Neural progenitor cell (in vitro differentiated cells): ENCODE data around the gene FAM118B. TPM values are rescaled to one million over a fixed set of nuclear protein-coding genes. Genes with fewer than 3 reads are reported as not detected.

Source experiments
- DNase-seq: peaks from one replicate; pipeline ENCODE4 v3.0.0-alpha.2; 2016; ENCODE audit warnings: low spot score
- H2AFZ ChIP-seq: fragments of 200-600 bp; sonication (generic); replicated peaks from 2 replicates; pipeline ENCODE4 v1.6.1; 2016; ENCODE audit warnings: antibody characterized with exemption
- H3F3A ChIP-seq: fragments of 200-600 bp; sonication (generic); 2 replicates; pipeline ENCODE4 v1.6.1; 2016; ENCODE audit warnings: antibody characterized with exemption, low read depth
- H3K27ac ChIP-seq: fragments of 200-600 bp; sonication (generic); 2 replicates; pipeline ENCODE4 v1.5.1; 2016; ENCODE audit warnings: mild to moderate bottlenecking
- H3K27me3 ChIP-seq: fragments of 200-600 bp; sonication (generic); 2 replicates; pipeline ENCODE4 v1.6.1; 2016; ENCODE audit warnings: mild to moderate bottlenecking, moderate library complexity
- H3K36me3 ChIP-seq: fragments of 200-600 bp; sonication (generic); 2 replicates; pipeline ENCODE4 v1.5.1; 2016
- H3K4me1 ChIP-seq: fragments of 200-600 bp; sonication (generic); 2 replicates; pipeline ENCODE4 v1.6.1; 2016; ENCODE audit warnings: mixed run types
- H3K4me2 ChIP-seq: fragments of 200-600 bp; sonication (generic); 2 replicates; pipeline ENCODE4 v1.6.1; 2016
- H3K4me3 ChIP-seq: fragments of 200-600 bp; sonication (generic); 2 replicates; pipeline ENCODE4 v1.5.1; 2016
- H3K79me2 ChIP-seq: fragments of 200-600 bp; sonication (generic); 2 replicates; pipeline ENCODE4 v1.6.1; 2016; ENCODE audit warnings: low read depth
- H3K9ac ChIP-seq: fragments of 200-600 bp; sonication (generic); 2 replicates; pipeline ENCODE4 v1.6.1; 2016
- H3K9me3 ChIP-seq: fragments of 200-600 bp; sonication (generic); 2 replicates; pipeline ENCODE4 v1.5.1; 2016; ENCODE audit warnings: low read depth
- H4K20me1 ChIP-seq: fragments of 200-600 bp; sonication (generic); 2 replicates; pipeline ENCODE4 v1.6.1; 2016; ENCODE audit warnings: low read depth
- H3K27ac Mint-ChIP-seq: 3 replicates; pipeline ENCODE4 v1.8.0; 2021; ENCODE audit warnings: mixed read lengths
- H3K27me3 Mint-ChIP-seq: 2 replicates; pipeline ENCODE4 v1.8.0; 2022; ENCODE audit warnings: low read depth, mild to moderate bottlenecking, inconsistent platforms, moderate library complexity, mixed read lengths; ENCODE audit not compliant: insufficient read depth
- H3K36me3 Mint-ChIP-seq: 3 replicates; pipeline ENCODE4 v1.8.0; 2021; ENCODE audit warnings: mixed read lengths
- H3K4me1 Mint-ChIP-seq: 3 replicates; pipeline ENCODE4 v1.8.0; 2021; ENCODE audit warnings: mixed read lengths
- H3K4me3 Mint-ChIP-seq: 3 replicates; pipeline ENCODE4 v1.8.0; 2021; ENCODE audit warnings: mild to moderate bottlenecking, moderate library complexity, mixed read lengths
- H3K9me3 Mint-ChIP-seq: 3 replicates; pipeline ENCODE4 v1.8.0; 2020; ENCODE audit warnings: mixed read lengths
- EZH2 ChIP-seq: fragments of 200-600 bp; sonication (generic); IDR thresholded peaks from 2 replicates; pipeline ENCODE4 v1.6.1; 2017; ENCODE audit warnings: antibody characterized with exemption, mild to moderate bottlenecking, moderate library complexity
- EZH2phosphoT487 ChIP-seq: fragments of 200-600 bp; sonication (generic); IDR thresholded peaks from 2 replicates; pipeline ENCODE4 v1.6.1; 2017; ENCODE audit warnings: antibody characterized with exemption
- total RNA-seq: library from RNA; depleted of rRNA; stranded (reverse); fragments of >200 nt; gene quantifications from 2 replicates; pipeline ENCODE4 v1.2.3, GENCODE V29; 2015; ENCODE audit warnings: low replicate concordance
- TF ChIP-seq, protein P1 (sequence below): fragments of 200-600 bp; sonication (generic); IDR thresholded peaks from 2 replicates; pipeline ENCODE4 v1.5.1; 2017; ENCODE audit warnings: antibody characterized with exemption, mild to moderate bottlenecking

FAM118B gene
- total RNA-seq, 1 donor from 2014 or later = 43.2 TPM

- no peak overlapping the region for H3K4me2 ChIP-seq
- H3K9me3 ChIP-seq = no peaks in the 10 kb centered on the region
- H3K4me1 ChIP-seq = peaks cover 13% of the 10 kb centered on the region
- Mint-ChIP-seq H3K36me3 (no peaks in the 10 kb centered on the region), H3K27ac (no peak overlapping the region), H3K4me3 (no peak overlapping the region), H3K4me1 (peaks cover 24% of the 10 kb centered on the region), H3K27me3 (peaks cover 2% of the 10 kb centered on the region), H3K9me3 (no peaks in the 10 kb centered on the region)
- peaks cover 93% of the 10 kb centered on the region for H3K79me2 ChIP-seq
- no peak overlapping the region for H2AFZ ChIP-seq
- H4K20me1 ChIP-seq = peaks cover 26% of the 10 kb centered on the region
- TF ChIP-seq EZH2 (no peak), EZH2phosphoT487 (no peak)
- TF ChIP-seq, protein P1, sequence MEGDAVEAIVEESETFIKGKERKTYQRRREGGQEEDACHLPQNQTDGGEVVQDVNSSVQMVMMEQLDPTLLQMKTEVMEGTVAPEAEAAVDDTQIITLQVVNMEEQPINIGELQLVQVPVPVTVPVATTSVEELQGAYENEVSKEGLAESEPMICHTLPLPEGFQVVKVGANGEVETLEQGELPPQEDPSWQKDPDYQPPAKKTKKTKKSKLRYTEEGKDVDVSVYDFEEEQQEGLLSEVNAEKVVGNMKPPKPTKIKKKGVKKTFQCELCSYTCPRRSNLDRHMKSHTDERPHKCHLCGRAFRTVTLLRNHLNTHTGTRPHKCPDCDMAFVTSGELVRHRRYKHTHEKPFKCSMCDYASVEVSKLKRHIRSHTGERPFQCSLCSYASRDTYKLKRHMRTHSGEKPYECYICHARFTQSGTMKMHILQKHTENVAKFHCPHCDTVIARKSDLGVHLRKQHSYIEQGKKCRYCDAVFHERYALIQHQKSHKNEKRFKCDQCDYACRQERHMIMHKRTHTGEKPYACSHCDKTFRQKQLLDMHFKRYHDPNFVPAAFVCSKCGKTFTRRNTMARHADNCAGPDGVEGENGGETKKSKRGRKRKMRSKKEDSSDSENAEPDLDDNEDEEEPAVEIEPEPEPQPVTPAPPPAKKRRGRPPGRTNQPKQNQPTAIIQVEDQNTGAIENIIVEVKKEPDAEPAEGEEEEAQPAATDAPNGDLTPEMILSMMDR = no peak
- no peaks in the 10 kb centered on the region for H3K36me3 ChIP-seq
- H3K9ac ChIP-seq = no peak overlapping the region
- no peak overlapping the region for H3K27ac ChIP-seq
- no peaks in the 10 kb centered on the region for H3K27me3 ChIP-seq
- H3F3A ChIP-seq = peaks cover 15% of the 10 kb centered on the region
- H3K4me3 ChIP-seq = no peak overlapping the region
- DNase-seq = no peak
These were observed 3.3 kb downstream of the FAM118B start for GRCh38 chr11:126214841-126215240.

- Mint-ChIP-seq H3K27me3 (peaks cover 2% of the 10 kb centered on the region), H3K9me3 (no peaks in the 10 kb centered on the region), H3K27ac (no peak overlapping the region), H3K36me3 (no peaks in the 10 kb centered on the region), H3K4me1 (peaks cover 14% of the 10 kb centered on the region), H3K4me3 (no peak overlapping the region)
- peaks cover 9% of the 10 kb centered on the region for H3K4me1 ChIP-seq
- no peaks in the 10 kb centered on the region for H3F3A ChIP-seq
- H2AFZ ChIP-seq = no peak overlapping the region
- no peak overlapping the region for H3K4me3 ChIP-seq
- H3K27me3 ChIP-seq = no peaks in the 10 kb centered on the region
- H3K79me2 ChIP-seq = peaks cover 99% of the 10 kb centered on the region
- H4K20me1 ChIP-seq = peaks cover 26% of the 10 kb centered on the region
- DNase-seq = no peak
- TF ChIP-seq EZH2 = no peak
- TF ChIP-seq, protein P1 = no peak
- no peak for TF ChIP-seq EZH2phosphoT487
- H3K27ac ChIP-seq = no peak overlapping the region
- H3K9me3 ChIP-seq = no peaks in the 10 kb centered on the region
- H3K9ac ChIP-seq = no peak overlapping the region
- H3K36me3 ChIP-seq = no peaks in the 10 kb centered on the region
- H3K4me2 ChIP-seq = no peak overlapping the region
These were observed 5.1 kb downstream of the FAM118B start for GRCh38 chr11:126216526-126217305.

DNA sequence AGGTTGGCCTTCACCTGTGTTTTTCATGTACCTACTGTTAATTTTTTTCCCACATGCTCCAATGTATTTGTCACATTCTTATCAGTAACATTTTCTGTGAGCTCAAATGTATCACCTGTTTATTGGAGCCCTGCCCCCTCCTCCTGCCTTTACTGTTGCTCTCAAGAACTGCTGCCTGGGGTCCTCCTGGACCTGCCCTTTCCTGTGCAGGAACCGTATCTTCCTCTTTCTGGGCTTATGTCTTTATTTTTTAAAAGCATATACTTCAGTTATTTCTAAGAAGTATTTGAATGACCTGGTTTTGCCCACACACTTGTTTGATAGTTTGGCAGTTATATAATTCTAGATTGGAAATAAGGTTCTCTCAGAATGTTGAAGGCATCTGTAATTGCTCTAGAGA, 5.9 kb downstream of the FAM118B start:
- Histone ChIP-seq H3F3A (no peaks in the 10 kb centered on the region), H3K4me1 (peaks cover 7% of the 10 kb centered on the region), H4K20me1 (peaks cover 25% of the 10 kb centered on the region), H3K4me3 (no peak overlapping the region), H3K9me3 (no peaks in the 10 kb centered on the region), H3K36me3 (no peaks in the 10 kb centered on the region), H3K27me3 (no peaks in the 10 kb centered on the region), H3K27ac (no peak overlapping the region), H3K4me2 (no peak overlapping the region), H3K79me2 (peaks cover 99% of the 10 kb centered on the region), H2AFZ (no peak overlapping the region), H3K9ac (no peak overlapping the region)
- TF ChIP-seq EZH2phosphoT487 = no peak
- no peak for TF ChIP-seq EZH2
- TF ChIP-seq, protein P1 = no peak
- peaks cover 2% of the 10 kb centered on the region for H3K27me3 Mint-ChIP-seq
- peaks cover 7% of the 10 kb centered on the region for H3K4me1 Mint-ChIP-seq
- H3K36me3 Mint-ChIP-seq = no peaks in the 10 kb centered on the region
- no peak overlapping the region for H3K27ac Mint-ChIP-seq
- DNase-seq = no peak
- H3K4me3 Mint-ChIP-seq = no peak overlapping the region
- H3K9me3 Mint-ChIP-seq = no peaks in the 10 kb centered on the region
